ENCODE data around the gene MS4A4A. TPM values are rescaled to one million over a fixed set of nuclear protein-coding genes. Genes with fewer than 3 reads are reported as not detected.

MS4A4A gene
- total and polyA plus RNA-seq, 2 of the 13 experiments (the other 11 are each of a cell fraction or from before 2014, with no cell fraction given) = not detected

GRCh38 chr11:60305906-60306619 is 25.6 kb downstream of the MS4A4A start:
- no peak overlapping the region for H2AFZ ChIP-seq (ENCODE audit: low read length)
- TF ChIP-seq EEA1 (CRISPR knock-in tag; IDR thresholded peaks at IDR 0.05; ENCODE audit: borderline replicate concordance) = no peak
- TF ChIP-seq SMAD1 (CRISPR knock-in tag; IDR thresholded peaks at IDR 0.05; ENCODE audit: borderline replicate concordance, low read depth) = no peak
- TF ChIP-seq ZNF207 (IDR thresholded peaks at IDR 0.05; ENCODE audit: borderline replicate concordance) = no peak
- TF ChIP-seq DPF2 (CRISPR knock-in tag; IDR thresholded peaks at IDR 0.05; ENCODE audit: borderline replicate concordance, low read depth) = no peak
- no peak for TF ChIP-seq ZBED4 (CRISPR knock-in tag; IDR thresholded peaks at IDR 0.05; ENCODE audit: borderline replicate concordance)
- no peak for TF ChIP-seq ZNF562 (CRISPR knock-in tag; IDR thresholded peaks at IDR 0.05; ENCODE audit: borderline replicate concordance)
- TF ChIP-seq MYPOP (CRISPR knock-in tag; IDR thresholded peaks at IDR 0.05) = no peak
- H3K4me3 ChIP-seq (replicated peaks in 1 of 3; ENCODE audit: insufficient read depth in 1 of 3, low read depth in 2 of 3, low read length in 3 of 3) = no peak overlapping the region
- FAIRE-seq (no peak), DNase-seq (ENCODE audit: low spot score) (no peak), ATAC-seq (no peak)
- WGBS (ENCODE audit: low lambda C conversion rate) = 2% methylated on average over 3 of the region's 3 CpGs
- no peaks in the 10 kb centered on the region; a peak in 1 of 5 replicates for H3K27me3 ChIP-seq (ENCODE audit: control insufficient read depth in 1 of 2, insufficient read depth in 2 of 2, low read length in 2 of 2)
- no peaks in the 10 kb centered on the region for H3K79me2 ChIP-seq (ENCODE audit: insufficient read depth, low read length)
- H3K36me3 ChIP-seq (replicated peaks in 1 of 2; ENCODE audit: control insufficient read depth in 1 of 2, insufficient read depth in 2 of 2, low read length in 2 of 2) = no peaks in the 10 kb centered on the region
- ChIA-PET POLR2A (no interaction called here), CTCF (ENCODE audit: low intra/inter-chr PET ratio, low total read pairs) (no interaction called here)
- in situ Hi-C loops (cut with HindIII; ENCODE audit: extremely low pct_ligation_motif_present, low pct_unique_long_range_greater_than_20kb) = no loop called here
- H3K4me2 ChIP-seq (ENCODE audit: low read depth, low read length) = no peak overlapping the region
- intact Hi-C loops (cut with micrococcal nuclease; ENCODE audit: unreplicated experiment) = no loop called here
- H3K4me1 ChIP-seq (ENCODE audit: insufficient read depth, low read length) = no peaks in the 10 kb centered on the region
- no peaks in the 10 kb centered on the region for H4K20me1 ChIP-seq (ENCODE audit: insufficient read depth, low read length)
- H3K9me3 ChIP-seq (ENCODE audit: low read length) = no peaks in the 10 kb centered on the region
- no peak overlapping the region for H3K27ac ChIP-seq (ENCODE audit: extremely low read length, insufficient read depth, low read length)
- H3K9ac ChIP-seq (ENCODE audit: insufficient read depth, low read depth, low read length) = no peak overlapping the region
- no TSS peak for BruUV-seq (replicated peaks)

All from HepG2 (cell line).